HT-29 (cell line): ENCODE measurements around the gene SLC25A22. TPM values are rescaled to one million over a fixed set of nuclear protein-coding genes. Genes with fewer than 3 reads are reported as not detected.

Experiments used
- DNase-seq: peaks from one replicate; pipeline ENCODE4 v3.0.0-alpha.2; 2015; ENCODE audit warnings: low spot score
- total RNA-seq: library from RNA; depleted of rRNA; stranded (reverse); fragments of >200 nt; shearing (Covaris generic); gene quantifications from 2 replicates; pipeline ENCODE4 v1.2.3, GENCODE V29; 2014

SLC25A22 gene
- total RNA-seq, 1 experiment from 2014 or later = 82.6 TPM

DNA sequence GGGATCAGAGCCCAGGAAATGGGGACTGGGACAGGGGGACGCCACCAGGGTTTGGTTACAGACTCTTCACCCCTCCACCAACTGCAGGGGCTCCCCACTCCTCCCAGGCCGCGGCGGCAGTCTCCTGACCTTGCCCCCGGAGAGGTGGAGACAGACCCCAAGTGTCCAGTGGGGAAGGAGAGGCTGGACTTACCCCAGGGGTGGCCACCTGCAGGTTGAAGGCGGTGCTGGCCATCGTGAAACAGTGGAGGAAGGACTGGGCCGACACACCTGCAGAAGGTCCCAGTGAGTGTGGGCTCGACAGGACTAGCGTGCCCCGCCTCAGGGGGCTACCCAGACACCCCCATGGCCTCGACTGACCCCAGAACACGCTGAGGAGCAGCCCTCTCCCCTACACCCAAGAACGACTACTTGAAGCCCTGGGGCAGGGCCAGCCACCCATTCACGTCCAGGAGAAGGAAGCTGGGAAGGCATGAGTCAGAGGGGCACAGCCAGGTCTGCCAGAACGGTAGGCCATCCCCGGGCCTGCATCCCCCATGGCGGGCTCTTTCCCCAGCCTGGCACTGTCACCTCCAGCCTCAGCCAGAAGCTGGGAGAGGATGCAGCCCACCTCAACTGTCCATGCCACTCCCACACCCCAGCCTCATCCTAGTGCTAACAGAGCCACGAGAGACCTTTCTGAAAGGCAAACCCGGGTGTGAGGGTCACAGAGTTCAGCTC is 23.0 kb downstream of the SLC25A22 start:
- DNase-seq = peak; percentile 64

- DNase-seq = no peak
These were observed 24.3 kb downstream of the SLC25A22 start for GRCh38 chr11:773830-774229.

DNA sequence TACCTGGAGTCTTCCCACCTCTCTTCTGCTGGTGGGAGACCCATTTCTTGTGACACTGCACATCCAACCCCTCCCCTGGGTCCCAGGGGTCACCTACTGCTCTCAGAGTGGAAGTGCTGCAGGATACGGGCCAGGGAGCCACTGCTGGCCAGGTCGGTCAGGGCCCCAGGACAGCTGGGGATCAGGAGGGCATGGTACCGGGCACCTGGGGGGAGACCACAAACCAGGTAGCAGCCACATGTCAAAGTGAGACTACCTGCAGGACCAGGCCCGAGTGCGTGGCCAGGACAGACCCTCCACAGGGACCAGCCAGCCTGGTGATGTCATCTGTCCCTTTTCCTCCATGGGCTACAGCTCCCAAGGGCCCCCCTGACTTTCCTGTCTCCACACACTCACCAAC is 24.7 kb downstream of the SLC25A22 start:
- no peak for DNase-seq

DNA sequence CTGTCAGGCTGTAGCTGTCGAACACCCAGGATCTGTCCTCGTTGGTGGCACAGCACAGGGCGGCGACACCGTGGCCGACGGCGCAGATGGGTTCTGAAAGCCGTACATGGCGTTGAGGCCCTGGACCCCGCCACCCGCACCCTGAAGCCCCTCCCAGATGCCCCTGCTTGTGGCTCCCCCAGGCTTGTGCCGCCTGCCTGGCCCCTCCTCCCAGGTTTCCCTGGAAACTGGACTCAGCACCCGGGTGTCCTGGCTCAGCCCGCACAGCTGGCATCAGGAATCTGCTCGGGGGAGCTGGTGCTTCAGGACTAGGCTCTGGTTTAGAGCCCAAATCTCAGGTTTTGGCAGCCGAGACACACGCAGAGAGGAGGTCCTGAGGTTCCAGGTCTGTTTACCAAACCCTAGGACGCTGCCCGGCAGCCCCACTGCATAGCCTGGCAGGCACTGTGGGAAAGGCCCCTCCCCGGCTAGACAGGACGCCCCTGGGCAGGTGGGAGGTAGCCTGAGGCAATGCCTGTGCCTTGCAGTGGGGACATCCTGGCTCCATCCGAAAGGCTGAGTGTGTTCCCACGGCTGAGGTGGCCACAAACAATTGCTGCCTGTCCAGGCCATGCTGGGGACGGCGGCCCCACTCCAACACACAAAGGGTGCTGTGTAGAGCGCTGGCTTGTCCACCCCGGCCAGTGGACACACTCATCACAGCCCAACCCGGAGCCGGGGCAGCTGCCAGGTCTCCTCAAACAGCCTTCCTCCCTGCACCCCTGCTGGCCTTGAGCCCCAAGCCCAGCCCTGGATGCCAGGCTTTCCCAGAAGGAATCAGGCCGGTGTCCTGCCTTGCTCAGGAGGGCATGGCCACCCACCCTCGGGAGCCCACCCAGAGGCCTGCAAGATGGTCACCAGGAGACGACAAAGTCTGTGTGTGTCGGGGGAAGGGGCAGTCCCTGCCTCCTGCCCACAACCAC is 25.4 kb downstream of the SLC25A22 start:
- no peak for DNase-seq

DNA sequence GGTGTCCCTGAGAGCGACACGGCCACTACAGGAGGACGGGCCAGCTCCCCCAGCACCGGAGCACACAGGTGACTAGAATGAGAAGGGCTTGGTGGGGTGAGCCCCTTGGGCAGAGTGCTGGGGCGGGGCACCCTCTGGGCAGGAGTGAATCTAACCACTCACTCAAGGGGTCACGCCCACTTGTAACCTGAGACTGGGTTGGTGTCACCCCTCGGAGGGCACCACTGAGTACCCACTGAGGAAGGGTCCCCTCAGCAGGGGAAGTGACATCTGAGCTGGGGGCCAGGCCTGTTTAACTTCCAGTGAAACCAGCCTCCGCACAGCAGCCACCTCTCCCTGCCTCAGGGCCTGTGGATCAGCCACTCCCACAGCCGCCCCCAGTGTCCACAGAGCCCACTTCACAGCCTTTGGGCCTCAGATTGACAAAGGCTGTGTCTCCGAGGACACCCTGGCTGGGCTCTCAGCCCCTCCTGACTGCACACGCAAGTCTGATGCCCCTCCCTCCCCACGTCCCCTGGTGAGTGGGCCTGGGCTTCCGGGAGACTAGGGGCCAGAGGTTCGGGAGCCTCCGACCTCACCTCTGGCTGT is 26.4 kb downstream of the SLC25A22 start:
- no peak for DNase-seq

- no peak for DNase-seq
These were observed 27.2 kb downstream of the SLC25A22 start for GRCh38 chr11:770642-771616.

DNA sequence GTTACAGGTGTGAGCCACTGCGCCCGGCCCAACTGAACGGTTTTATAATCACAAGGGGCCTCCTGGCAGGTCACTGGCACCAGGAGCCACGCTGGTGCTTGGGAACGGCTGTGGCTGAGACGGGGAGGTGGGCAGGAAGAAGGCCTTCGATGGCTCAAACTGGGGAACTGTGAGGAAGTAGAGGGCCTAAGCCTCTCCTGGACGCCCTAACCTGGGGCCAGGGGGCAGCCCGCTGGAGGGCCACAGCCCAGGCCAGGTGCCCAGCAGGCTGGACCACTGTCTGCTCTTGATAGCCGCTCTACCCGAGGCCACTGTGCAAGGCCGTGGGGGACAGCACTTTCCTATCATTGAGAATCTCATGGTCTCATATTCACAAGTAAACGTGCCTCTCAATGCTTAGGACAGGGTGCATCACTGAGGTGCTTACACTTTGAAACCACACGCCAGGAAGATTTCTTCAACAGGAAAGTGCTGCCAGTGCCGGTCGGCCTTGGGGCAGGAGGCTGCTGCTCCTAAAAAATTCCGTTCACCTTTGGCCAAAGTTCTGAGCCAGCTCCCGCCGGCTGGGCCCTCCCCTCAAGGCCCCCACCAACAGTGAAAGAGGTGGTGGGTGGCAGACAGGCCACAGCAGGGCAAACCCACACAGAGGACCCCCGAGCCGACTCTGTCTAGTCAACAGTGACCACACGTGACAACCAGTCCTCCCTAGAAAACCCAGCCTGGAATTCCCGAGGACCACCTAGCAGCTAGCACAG is 28.0 kb downstream of the SLC25A22 start:
- DNase-seq = no peak

DNA sequence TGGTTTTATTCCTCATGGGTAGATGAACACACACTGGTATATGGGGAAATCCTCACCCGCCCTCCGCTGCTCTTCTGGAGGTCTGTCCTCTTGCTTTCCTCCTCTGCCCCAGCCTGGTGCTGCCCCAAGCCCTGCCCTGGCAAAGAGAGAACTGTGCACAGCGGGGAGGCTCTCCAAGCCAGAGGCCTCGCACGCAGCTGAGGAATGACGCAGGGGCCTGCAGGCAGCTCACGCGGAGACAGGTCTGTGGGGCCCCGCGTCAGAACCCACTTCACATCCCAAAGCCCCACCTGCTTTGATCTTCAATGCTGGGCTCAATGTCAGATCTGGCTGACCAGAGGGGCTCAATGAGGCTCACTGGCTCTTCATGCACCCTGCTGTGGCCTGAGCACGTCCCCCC is 30.8 kb downstream of the SLC25A22 start:
- DNase-seq = no peak

DNA sequence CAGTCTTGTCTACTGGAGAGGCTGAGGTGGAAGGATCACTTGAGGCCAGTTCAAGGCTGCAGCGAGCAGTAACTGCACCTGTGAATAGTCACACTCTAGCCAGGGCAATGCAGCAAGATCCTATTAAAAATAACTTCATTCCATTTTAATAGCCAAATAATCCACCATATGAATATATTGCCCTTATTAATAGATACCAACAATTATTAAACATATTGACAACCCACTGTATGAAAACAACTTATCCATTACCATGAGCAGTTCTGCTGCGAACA is 31.2 kb downstream of the SLC25A22 start:
- DNase-seq = no peak

- no peak for DNase-seq
These were observed 31.8 kb downstream of the SLC25A22 start for GRCh38 chr11:766106-766935.

GRCh38 chr11:765802-766091 is 32.3 kb downstream of the SLC25A22 start:
- DNase-seq = no peak

DNA sequence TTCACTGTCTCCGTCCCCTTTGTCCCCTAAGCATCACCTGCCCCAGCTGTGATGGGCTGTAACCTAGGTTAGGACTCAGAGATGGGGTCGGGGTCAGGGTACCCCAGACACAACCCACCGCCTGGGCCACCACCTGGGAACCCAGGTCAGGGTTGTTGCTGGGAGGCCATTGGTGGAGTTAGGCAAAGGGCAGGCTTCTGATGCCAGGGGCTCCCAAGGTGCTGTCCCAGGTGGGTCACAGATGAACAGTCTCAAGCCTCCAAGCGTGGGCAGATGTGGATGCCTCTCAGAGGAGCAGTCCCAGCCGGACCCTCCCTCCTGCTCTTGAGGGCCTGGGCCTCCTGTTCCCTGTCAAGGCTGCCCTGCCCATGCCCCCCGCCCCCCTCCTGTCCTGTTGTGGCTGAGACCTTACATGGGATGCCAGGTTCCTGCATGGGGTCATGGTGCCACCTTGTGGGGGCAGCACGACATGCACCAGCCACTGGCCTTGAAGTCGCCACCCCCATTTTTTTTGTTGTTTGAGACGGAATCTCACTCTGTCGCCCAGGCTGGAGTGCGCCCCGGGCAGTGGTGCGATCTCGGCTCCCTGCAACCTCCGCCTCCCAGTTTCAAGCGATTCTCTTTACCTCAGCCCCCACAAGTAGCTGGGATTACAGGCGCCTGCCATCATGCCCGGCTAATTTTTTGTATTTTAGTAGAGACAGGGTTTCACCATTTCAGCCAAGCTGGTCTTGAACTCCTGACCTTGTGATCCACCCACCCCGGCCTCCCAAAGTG is 32.9 kb downstream of the SLC25A22 start:
- peak; percentile 72 for DNase-seq

DNA sequence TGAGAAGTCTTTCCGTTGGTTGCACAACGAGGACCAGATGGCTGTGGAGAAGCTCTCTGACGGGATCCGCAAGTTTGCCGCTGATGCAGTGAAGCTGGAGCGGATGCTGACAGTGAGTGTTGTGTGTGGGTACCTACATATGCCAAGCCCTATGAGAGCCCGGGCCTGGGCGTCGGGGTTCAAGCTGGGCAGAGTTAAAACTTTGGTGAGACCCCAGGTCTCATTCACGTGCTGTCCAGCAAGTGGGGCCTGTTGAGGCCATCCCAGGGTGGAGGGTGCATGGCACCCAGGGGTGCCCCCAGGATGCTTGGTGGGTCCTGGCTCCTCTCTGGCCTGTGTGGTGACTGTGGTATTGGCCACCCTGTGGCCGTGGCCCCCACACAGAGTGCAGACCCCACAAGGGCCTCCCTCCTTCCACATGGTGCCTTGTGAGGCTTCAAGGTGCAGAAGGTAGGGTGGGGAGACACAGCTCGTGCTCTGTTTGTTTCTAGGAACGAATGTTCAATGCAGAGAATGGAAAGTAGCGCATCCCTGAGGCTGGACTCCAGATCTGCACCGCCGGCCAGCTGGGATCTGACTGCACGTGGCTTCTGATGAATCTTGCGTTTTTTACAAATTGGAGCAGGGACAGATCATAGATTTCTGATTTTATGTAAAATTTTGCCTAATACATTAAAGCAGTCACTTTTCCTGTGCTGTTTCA is 33.6 kb downstream of the SLC25A22 start:
- no peak for DNase-seq

- no peak for DNase-seq
These were observed 34.3 kb downstream of the SLC25A22 start for GRCh38 chr11:763549-764321.

GRCh38 chr11:763073-763463 is 35.0 kb downstream of the SLC25A22 start:
- no peak for DNase-seq

GRCh38 chr11:762421-763072 is 35.5 kb downstream of the SLC25A22 start:
- DNase-seq = peak; percentile 97

- DNase-seq = no peak
These were observed 36.5 kb downstream of the SLC25A22 start for GRCh38 chr11:761526-762108.
